HFFc6 (cell line): Measurements from ENCODE around the gene RTP4. TPM values are rescaled to one million over a fixed set of nuclear protein-coding genes. Genes with fewer than 3 reads are reported as not detected.

ENCODE experiments used
- DNase-seq: peaks from one replicate; pipeline ENCODE4 v3.0.0-alpha.2; 2018
- H3K27ac Mint-ChIP-seq: 2 replicates; pipeline ENCODE4 v1.8.0; 2020; ENCODE audit warnings: mild to moderate bottlenecking, mixed read lengths
- H3K27me3 Mint-ChIP-seq: 2 replicates; pipeline ENCODE4 v1.8.0; 2021; ENCODE audit warnings: mild to moderate bottlenecking, moderate library complexity, mixed read lengths; ENCODE audit not compliant: insufficient read depth
- H3K36me3 Mint-ChIP-seq: 2 replicates; pipeline ENCODE4 v1.8.0; 2021; ENCODE audit warnings: low read depth, mixed read lengths
- H3K4me1 Mint-ChIP-seq: 2 replicates; pipeline ENCODE4 v1.8.0; 2020; ENCODE audit warnings: low read depth, mixed read lengths
- H3K4me3 Mint-ChIP-seq: 2 replicates; pipeline ENCODE4 v1.8.0; 2020; ENCODE audit warnings: mild to moderate bottlenecking, moderate library complexity, mixed read lengths
- H3K9me3 Mint-ChIP-seq: 2 replicates; pipeline ENCODE4 v1.8.0; 2020; ENCODE audit warnings: mild to moderate bottlenecking, mixed read lengths
- total RNA-seq, 6 experiments: library from RNA; stranded (reverse); fragmentation: NEBNext Ultra II Directional; extraction: Animal tissue kit (Norgen Biotek cat#: 25700); gene quantifications; 2 replicates in 1 of 6; 3 replicates in 5 of 6; pipeline ENCODE4 v1.2.3, GENCODE V29; 2021
- TF ChIP-seq, protein P1 (sequence below): fragments of 200-600 bp; sonication (generic); IDR thresholded peaks from 2 replicates; pipeline ENCODE4 v1.5.0; 2021; ENCODE audit warnings: antibody characterized with exemption, mild to moderate bottlenecking

Gene RTP4
- total RNA-seq, 6 experiments from 2014 or later, result 0.13 TPM; not detected in 5

- TF ChIP-seq, protein P1, sequence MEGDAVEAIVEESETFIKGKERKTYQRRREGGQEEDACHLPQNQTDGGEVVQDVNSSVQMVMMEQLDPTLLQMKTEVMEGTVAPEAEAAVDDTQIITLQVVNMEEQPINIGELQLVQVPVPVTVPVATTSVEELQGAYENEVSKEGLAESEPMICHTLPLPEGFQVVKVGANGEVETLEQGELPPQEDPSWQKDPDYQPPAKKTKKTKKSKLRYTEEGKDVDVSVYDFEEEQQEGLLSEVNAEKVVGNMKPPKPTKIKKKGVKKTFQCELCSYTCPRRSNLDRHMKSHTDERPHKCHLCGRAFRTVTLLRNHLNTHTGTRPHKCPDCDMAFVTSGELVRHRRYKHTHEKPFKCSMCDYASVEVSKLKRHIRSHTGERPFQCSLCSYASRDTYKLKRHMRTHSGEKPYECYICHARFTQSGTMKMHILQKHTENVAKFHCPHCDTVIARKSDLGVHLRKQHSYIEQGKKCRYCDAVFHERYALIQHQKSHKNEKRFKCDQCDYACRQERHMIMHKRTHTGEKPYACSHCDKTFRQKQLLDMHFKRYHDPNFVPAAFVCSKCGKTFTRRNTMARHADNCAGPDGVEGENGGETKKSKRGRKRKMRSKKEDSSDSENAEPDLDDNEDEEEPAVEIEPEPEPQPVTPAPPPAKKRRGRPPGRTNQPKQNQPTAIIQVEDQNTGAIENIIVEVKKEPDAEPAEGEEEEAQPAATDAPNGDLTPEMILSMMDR, result no peak
- Mint-ChIP-seq H3K27me3 (peaks cover 8% of the 10 kb centered on the region), H3K4me3 (no peak overlapping the region)
Measured at GRCh38 chr3:187340578-187340977, 27.6 kb upstream of the RTP4 start.

GRCh38 chr3:187342255-187342654 is 25.9 kb upstream of the RTP4 start:
- TF ChIP-seq, protein P1, result no peak
- no peak for DNase-seq
- H3K4me3 Mint-ChIP-seq, result no peak overlapping the region
- H3K27ac Mint-ChIP-seq, result no peak overlapping the region
- H3K27me3 Mint-ChIP-seq, result peaks cover 8% of the 10 kb centered on the region
- H3K9me3 Mint-ChIP-seq, result no peaks in the 10 kb centered on the region
- no peaks in the 10 kb centered on the region for H3K4me1 Mint-ChIP-seq
- no peaks in the 10 kb centered on the region for H3K36me3 Mint-ChIP-seq

More at GRCh38 chr3:187340578-187340977, 27.6 kb upstream of the RTP4 start:
- Mint-ChIP-seq H3K27ac (no peak overlapping the region), H3K4me1 (no peaks in the 10 kb centered on the region), H3K36me3 (no peaks in the 10 kb centered on the region), H3K9me3 (no peaks in the 10 kb centered on the region)
- DNase-seq, result no peak

- no peak for DNase-seq
- H3K9me3 Mint-ChIP-seq, result no peaks in the 10 kb centered on the region
- no peak overlapping the region for H3K27ac Mint-ChIP-seq
- H3K36me3 Mint-ChIP-seq, result no peaks in the 10 kb centered on the region
- TF ChIP-seq, protein P1, result no peak
- no peak overlapping the region for H3K4me3 Mint-ChIP-seq
- H3K4me1 Mint-ChIP-seq, result no peaks in the 10 kb centered on the region
- peaks cover 9% of the 10 kb centered on the region for H3K27me3 Mint-ChIP-seq
Measured at GRCh38 chr3:187343670-187344069, 24.5 kb upstream of the RTP4 start.

DNA sequence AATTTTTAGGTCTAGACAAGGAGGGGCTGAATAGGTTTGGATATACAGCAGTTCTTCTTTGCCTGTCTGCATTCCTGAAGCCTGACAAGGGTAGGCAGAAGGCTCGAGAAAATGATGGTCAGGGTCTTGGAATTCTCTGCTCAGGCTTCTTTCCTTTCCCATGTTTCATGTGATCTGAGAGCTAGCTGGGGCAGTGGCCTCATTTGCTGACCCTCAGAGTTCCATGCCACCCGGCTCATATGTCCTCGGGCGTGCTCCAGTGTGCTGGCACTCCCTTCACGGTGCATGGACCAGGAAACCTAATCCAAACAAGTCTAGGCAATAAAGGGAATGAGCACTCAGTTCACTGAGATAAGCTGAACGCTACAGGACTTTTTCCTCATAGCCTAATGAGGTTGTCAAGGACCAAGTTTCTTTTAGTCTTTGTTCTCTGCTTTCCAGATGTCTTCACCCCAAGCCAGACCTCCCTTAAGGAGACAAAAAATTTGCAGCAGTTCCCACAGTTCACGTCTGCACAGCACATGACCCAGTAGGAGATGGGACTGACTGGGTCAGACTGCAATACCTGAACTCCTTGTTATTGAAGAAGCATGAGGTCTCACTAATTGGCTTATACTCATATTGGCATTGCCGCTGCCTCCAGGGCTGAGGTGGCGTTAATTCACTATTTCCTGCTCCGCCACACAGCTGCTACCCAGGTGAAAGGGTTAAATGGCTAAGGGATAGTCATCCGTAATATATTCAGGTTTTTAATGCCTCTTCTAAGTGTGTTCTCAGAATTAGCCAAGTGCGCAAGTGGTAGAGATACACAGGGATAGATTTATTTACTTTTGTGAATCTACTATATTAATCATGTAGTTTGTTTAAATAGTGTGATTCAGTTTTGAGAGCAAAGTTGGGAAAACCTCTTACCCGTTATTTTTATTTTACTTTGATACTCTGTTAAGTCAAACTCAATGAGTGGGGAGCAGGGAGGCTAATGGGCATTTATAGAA is 15.3 kb upstream of the RTP4 start:
- Mint-ChIP-seq H3K36me3 (no peaks in the 10 kb centered on the region), H3K4me3 (peak overlapping the region; percentile 9; the same call in 1 of the 2 replicates), H3K9me3 (no peaks in the 10 kb centered on the region), H3K27me3 (peaks cover 5% of the 10 kb centered on the region; the same call in 1 of the 2 replicates), H3K4me1 (peaks cover 14% of the 10 kb centered on the region), H3K27ac (peak overlapping the region; percentile 11; the same call in 1 of the 2 replicates)
- TF ChIP-seq, protein P1, result no peak
- DNase-seq, result no peak

GRCh38 chr3:187358068-187358467 is 10.1 kb upstream of the RTP4 start:
- H3K4me1 Mint-ChIP-seq, result peaks cover 1% of the 10 kb centered on the region
- DNase-seq, result no peak

More at GRCh38 chr3:187358068-187358467, 10.1 kb upstream of the RTP4 start:
- Mint-ChIP-seq H3K4me3 (no peak overlapping the region), H3K27me3 (peaks cover 6% of the 10 kb centered on the region), H3K36me3 (no peaks in the 10 kb centered on the region), H3K9me3 (no peaks in the 10 kb centered on the region), H3K27ac (no peak overlapping the region)
- TF ChIP-seq, protein P1, result no peak
